Activated naive CD4-positive, alpha-beta T cell treated with anti-CD3 and anti-CD28 coated beads, Interleukin-2, amount 50 U/mL, for 24 hours (primary cell): ENCODE results near the gene FAM234A.
"Not testable (repeated sequence)": the region's sequence is repeated elsewhere in the genome, so short reads cannot be mapped to it uniquely, and the experiment has no call there.

Experiments
- H3K27ac Mint-ChIP-seq: one replicate; pipeline ENCODE4 v1.8.0; 2021; ENCODE audit warnings: mild to moderate bottlenecking, mixed read lengths
- H3K27me3 Mint-ChIP-seq: one replicate; pipeline ENCODE4 v1.8.0; 2021; ENCODE audit warnings: mixed read lengths
- H3K36me3 Mint-ChIP-seq: one replicate; pipeline ENCODE4 v1.8.0; 2021; ENCODE audit warnings: mixed read lengths
- H3K4me1 Mint-ChIP-seq: one replicate; pipeline ENCODE4 v1.8.0; 2021; ENCODE audit warnings: mixed read lengths
- H3K4me3 Mint-ChIP-seq: one replicate; pipeline ENCODE4 v1.8.0; 2021; ENCODE audit warnings: mild to moderate bottlenecking, mixed read lengths
- H3K9me3 Mint-ChIP-seq: one replicate; pipeline ENCODE4 v1.8.0; 2021; ENCODE audit warnings: mixed read lengths

The FAM234A gene, protein sequence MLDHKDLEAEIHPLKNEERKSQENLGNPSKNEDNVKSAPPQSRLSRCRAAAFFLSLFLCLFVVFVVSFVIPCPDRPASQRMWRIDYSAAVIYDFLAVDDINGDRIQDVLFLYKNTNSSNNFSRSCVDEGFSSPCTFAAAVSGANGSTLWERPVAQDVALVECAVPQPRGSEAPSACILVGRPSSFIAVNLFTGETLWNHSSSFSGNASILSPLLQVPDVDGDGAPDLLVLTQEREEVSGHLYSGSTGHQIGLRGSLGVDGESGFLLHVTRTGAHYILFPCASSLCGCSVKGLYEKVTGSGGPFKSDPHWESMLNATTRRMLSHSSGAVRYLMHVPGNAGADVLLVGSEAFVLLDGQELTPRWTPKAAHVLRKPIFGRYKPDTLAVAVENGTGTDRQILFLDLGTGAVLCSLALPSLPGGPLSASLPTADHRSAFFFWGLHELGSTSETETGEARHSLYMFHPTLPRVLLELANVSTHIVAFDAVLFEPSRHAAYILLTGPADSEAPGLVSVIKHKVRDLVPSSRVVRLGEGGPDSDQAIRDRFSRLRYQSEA

GRCh38 chr16:234468-235305 lies at the start of gene FAM234A:
TSS of gene FAM234A (plus strand) at chr16:234821. CDS start at chr16:254414, 19,593 bp downstream.
- Mint-ChIP-seq H3K9me3 (no peaks in the 10 kb centered on the region), H3K36me3 (peaks cover 2% of the 10 kb centered on the region), H3K27me3 (no peaks in the 10 kb centered on the region), H3K4me3 (peak within 1 kb of the TSS; percentile 91), H3K27ac (peak within 1 kb of the TSS; percentile 94), H3K4me1 (peaks cover 19% of the 10 kb centered on the region)

- no peak overlapping the region for H3K27ac Mint-ChIP-seq
These were observed 49.4 kb upstream of the FAM234A start for GRCh38 chr16:185213-185612.

DNA sequence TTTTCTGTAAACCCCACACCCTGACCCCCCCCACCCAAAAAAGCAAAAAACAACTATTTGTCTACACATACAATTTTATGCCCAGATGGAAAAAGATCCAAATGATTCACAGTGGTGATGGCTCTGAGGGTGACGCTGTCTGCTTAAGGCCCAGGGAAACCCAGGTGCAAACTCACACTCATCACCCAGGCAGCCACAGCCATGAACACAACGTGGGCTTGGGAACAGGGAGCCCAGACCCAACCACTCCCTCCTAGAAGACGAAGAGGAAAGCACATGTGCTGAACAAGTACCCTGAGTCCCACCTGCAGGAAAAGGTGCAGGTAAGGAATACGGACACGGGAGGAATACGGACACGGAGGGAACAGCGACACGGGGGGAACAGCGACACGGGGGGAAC lies 48.9 kb upstream of the FAM234A start:
- Mint-ChIP-seq H3K27me3 (no peaks in the 10 kb centered on the region), H3K4me1 (peaks cover 6% of the 10 kb centered on the region), H3K36me3 (peaks cover 5% of the 10 kb centered on the region), H3K4me3 (no peak overlapping the region), H3K9me3 (no peaks in the 10 kb centered on the region), H3K27ac (no peak overlapping the region)

More at GRCh38 chr16:185213-185612, 49.4 kb upstream of the FAM234A start:
- H3K9me3 Mint-ChIP-seq: no peaks in the 10 kb centered on the region
- H3K4me3 Mint-ChIP-seq: no peak overlapping the region
- H3K27me3 Mint-ChIP-seq: no peaks in the 10 kb centered on the region
- peaks cover 6% of the 10 kb centered on the region for H3K4me1 Mint-ChIP-seq
- peaks cover 5% of the 10 kb centered on the region for H3K36me3 Mint-ChIP-seq

DNA sequence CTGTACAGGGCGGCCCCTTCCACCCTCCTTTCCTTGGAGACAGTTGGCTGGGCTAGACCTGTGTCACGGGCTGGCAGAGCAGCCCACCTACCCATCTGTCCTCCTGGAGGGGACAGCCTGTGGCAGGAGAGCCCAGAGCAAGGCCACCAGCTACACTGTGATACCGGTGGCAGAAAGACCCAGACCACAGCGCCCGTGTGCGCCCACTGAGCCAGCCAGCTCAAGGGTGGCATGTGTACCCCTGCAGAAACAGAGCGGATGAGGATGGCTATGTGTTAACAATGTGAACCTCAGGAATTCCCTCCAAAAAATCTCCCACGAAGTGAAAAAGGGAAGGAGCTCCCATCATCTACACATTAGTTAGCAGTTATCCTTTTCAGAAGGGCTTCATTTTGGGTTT lies 47.3 kb upstream of the FAM234A start:
- H3K27me3 Mint-ChIP-seq: no peaks in the 10 kb centered on the region
- peaks cover 6% of the 10 kb centered on the region for H3K4me1 Mint-ChIP-seq
- peaks cover 10% of the 10 kb centered on the region for H3K36me3 Mint-ChIP-seq

GRCh38 chr16:188674-189073 lies 45.9 kb upstream of the FAM234A start:
- Mint-ChIP-seq H3K36me3 (peaks cover 11% of the 10 kb centered on the region), H3K27ac (no peak overlapping the region), H3K27me3 (no peaks in the 10 kb centered on the region), H3K4me1 (peaks cover 6% of the 10 kb centered on the region), H3K4me3 (no peak overlapping the region), H3K9me3 (no peaks in the 10 kb centered on the region)

More for the DNA sequence above, 47.3 kb upstream of the FAM234A start:
- Mint-ChIP-seq H3K4me3 (no peak overlapping the region), H3K27ac (no peak overlapping the region), H3K9me3 (no peaks in the 10 kb centered on the region)

- peaks cover 6% of the 10 kb centered on the region for H3K4me1 Mint-ChIP-seq
- no peak overlapping the region for H3K27ac Mint-ChIP-seq
- H3K9me3 Mint-ChIP-seq: no peaks in the 10 kb centered on the region
- no peak overlapping the region for H3K4me3 Mint-ChIP-seq
- no peaks in the 10 kb centered on the region for H3K27me3 Mint-ChIP-seq
- peaks cover 11% of the 10 kb centered on the region for H3K36me3 Mint-ChIP-seq
These were observed 44.9 kb upstream of the FAM234A start for GRCh38 chr16:189604-190186.

DNA sequence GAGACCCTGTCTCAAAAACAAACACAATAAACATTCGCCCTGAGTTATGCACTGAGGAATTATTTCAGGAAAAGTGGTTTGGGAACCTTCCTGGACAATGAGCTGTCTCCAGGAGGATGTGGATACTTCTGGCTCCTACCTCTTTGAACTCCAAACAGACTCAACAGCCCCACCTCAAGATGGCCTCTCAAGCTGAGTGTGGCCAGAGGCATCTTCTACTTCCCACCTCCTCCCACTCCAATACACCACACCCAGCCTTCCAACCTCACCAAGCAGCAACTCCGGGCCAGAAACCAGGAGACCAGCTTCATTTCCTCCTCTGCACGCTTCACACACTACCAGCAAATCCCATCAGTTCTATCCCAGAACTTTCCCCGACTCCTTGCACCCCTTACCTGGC lies 42.8 kb upstream of the FAM234A start:
- no peaks in the 10 kb centered on the region for H3K27me3 Mint-ChIP-seq
- H3K9me3 Mint-ChIP-seq: no peaks in the 10 kb centered on the region
- H3K4me3 Mint-ChIP-seq: no peak overlapping the region
- H3K27ac Mint-ChIP-seq: peak overlapping the region; percentile 74
- H3K36me3 Mint-ChIP-seq: peaks cover 11% of the 10 kb centered on the region
- H3K4me1 Mint-ChIP-seq: peaks cover 6% of the 10 kb centered on the region

GRCh38 chr16:192686-193085 lies 41.9 kb upstream of the FAM234A start:
- Mint-ChIP-seq H3K27ac (no peak overlapping the region), H3K4me1 (peaks cover 6% of the 10 kb centered on the region)

DNA sequence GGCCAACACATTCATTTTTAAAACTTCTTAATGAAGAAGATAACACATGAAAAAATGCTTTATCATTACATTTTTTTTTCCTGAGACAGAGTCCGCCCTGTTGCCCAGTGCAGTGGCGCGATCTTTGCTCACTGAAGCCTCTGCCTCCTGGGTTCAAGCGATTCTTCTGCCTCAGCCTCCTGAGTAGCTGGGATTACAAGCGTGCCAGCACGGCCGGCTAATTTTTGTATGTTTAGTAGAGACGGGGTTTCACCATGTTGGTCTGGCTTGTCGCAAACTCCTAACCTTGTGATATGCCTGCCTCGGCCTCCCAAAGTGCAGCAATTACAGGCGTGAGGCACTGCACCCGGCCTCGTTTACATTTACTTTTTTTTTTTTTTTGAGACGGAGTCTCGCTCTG lies 41.2 kb upstream of the FAM234A start:
- Mint-ChIP-seq H3K36me3 (peaks cover 11% of the 10 kb centered on the region), H3K27ac (no peak overlapping the region), H3K4me1 (peaks cover 6% of the 10 kb centered on the region), H3K27me3 (no peaks in the 10 kb centered on the region), H3K4me3 (no peak overlapping the region), H3K9me3 (no peaks in the 10 kb centered on the region)

More at GRCh38 chr16:192686-193085, 41.9 kb upstream of the FAM234A start:
- H3K36me3 Mint-ChIP-seq: peaks cover 11% of the 10 kb centered on the region
- H3K27me3 Mint-ChIP-seq: no peaks in the 10 kb centered on the region
- no peak overlapping the region for H3K4me3 Mint-ChIP-seq
- no peaks in the 10 kb centered on the region for H3K9me3 Mint-ChIP-seq

DNA sequence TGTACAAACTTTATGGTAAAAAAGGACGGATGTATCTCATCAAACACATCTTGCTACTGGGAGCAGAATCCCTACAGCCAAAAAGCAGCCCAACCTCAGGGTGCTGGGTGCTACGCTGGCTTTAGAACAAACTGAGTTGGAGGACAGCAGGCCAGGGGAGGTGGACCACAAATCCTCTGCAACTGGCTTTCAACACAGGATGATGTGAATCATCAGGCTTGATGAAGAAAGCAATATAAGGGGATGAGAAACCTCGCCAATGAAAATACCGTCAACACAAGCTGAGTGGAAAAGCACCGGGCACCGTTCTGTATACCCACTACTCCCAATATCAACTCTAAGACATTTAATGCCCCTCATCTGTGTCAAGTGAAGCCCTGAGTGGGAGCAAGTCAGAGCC lies 40.1 kb upstream of the FAM234A start:
- H3K9me3 Mint-ChIP-seq: no peaks in the 10 kb centered on the region
- no peaks in the 10 kb centered on the region for H3K27me3 Mint-ChIP-seq
- H3K36me3 Mint-ChIP-seq: peaks cover 11% of the 10 kb centered on the region
- no peak overlapping the region for H3K27ac Mint-ChIP-seq
- peaks cover under 1% of the 10 kb centered on the region for H3K4me1 Mint-ChIP-seq
- H3K4me3 Mint-ChIP-seq: no peak overlapping the region

DNA sequence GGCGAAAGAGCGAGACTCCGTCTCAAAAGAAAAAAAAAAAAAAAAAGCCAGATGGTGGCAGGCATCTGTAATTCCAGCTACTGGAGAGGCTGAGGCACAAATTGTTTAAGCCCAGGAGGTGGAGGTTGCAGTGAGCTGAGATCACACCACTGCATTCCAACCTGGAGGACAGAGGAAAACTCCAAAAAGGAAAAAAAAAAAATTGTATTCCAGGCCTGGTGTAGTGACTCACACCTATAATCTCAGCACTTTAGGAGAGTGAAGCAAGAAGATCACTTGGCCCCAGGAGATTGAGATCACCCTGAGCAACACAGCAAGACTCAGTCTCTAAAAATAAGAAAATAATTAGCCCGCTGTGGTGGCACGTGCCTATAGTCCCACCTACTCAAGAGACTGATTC lies 34.2 kb upstream of the FAM234A start:
- H3K9me3 Mint-ChIP-seq: no peaks in the 10 kb centered on the region
- H3K4me3 Mint-ChIP-seq: no peak overlapping the region
- H3K36me3 Mint-ChIP-seq: peaks cover 5% of the 10 kb centered on the region
- H3K4me1 Mint-ChIP-seq: no peaks in the 10 kb centered on the region
- H3K27ac Mint-ChIP-seq: no peak overlapping the region
- H3K27me3 Mint-ChIP-seq: no peaks in the 10 kb centered on the region

DNA sequence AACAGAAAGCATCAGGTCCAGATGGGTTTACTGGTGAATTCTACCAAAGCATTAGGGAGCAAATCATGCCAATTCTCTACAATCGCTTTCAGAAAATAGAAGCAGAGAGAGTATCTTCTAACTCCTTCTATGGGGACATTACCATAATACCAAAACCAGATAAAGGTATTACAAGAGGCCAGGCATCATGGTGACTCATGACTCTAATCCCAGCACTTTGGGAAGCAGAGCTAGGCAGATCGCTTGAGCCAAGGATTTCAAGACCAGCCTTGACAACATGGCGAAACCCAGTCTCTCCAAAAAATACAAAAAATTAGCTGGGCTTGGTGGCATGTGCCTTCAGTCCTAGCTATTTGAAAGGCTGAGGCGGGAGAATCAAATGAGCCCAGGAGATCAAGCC lies 31.4 kb upstream of the FAM234A start:
- Mint-ChIP-seq H3K27me3 (no peaks in the 10 kb centered on the region), H3K9me3 (no peaks in the 10 kb centered on the region), H3K4me3 (no peak overlapping the region), H3K27ac (no peak overlapping the region), H3K4me1 (no peaks in the 10 kb centered on the region), H3K36me3 (peaks cover 13% of the 10 kb centered on the region)

DNA sequence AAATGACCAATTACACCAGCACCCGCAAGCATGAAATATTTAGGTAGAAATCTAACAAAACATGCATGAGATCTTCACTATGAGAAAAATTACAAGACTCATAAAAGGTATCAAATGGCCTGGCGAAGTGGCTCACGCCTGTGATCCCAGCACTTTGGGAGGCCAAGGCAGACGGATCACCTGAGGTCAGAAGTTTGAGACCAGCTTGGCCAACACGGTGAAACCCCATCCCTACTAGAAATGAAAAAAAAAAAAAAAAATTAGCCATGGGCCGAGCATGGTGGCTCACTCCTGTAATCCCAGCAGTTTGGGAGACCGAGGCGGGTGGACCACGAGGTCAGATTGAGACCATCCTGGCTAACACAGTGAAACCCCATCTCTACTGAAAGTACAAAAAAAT lies 30.6 kb upstream of the FAM234A start:
- peaks cover 14% of the 10 kb centered on the region for H3K36me3 Mint-ChIP-seq
- not testable (repeated sequence) for H3K27ac Mint-ChIP-seq, H3K4me1 Mint-ChIP-seq, H3K4me3 Mint-ChIP-seq, H3K9me3 Mint-ChIP-seq, H3K27me3 Mint-ChIP-seq

DNA sequence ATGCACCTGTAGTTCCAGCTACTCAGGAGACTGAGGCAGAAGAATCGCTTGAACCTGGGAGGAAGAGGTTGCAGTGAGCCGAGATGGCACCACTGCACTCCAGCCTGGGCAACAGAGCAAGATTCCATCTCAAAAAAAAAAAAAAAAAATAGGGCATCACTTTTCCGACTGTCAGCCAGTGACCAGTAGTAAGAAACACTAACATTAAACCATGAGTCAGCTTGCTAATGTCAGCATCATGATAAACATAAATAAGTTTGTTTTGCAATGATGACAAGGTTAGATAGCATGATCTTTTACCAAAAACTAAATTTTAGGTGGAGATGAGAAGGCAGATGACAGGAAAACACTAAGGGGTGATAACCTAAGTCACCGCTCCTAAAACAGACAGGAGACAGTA lies 25.3 kb upstream of the FAM234A start:
- H3K4me1 Mint-ChIP-seq, H3K27me3 Mint-ChIP-seq, H3K27ac Mint-ChIP-seq, H3K4me3 Mint-ChIP-seq, H3K9me3 Mint-ChIP-seq: not testable (repeated sequence)
- H3K36me3 Mint-ChIP-seq: peaks cover 11% of the 10 kb centered on the region

- H3K27me3 Mint-ChIP-seq, H3K27ac Mint-ChIP-seq, H3K9me3 Mint-ChIP-seq, H3K4me3 Mint-ChIP-seq: not testable (repeated sequence)
- peaks cover 10% of the 10 kb centered on the region for H3K36me3 Mint-ChIP-seq
- peaks cover 12% of the 10 kb centered on the region for H3K4me1 Mint-ChIP-seq
These were observed 22.9 kb upstream of the FAM234A start for GRCh38 chr16:211631-212180.
